HCT116 (cell line): ENCODE results near the gene RAET1G. TPM values are rescaled to one million over a fixed set of nuclear protein-coding genes. Genes with fewer than 3 reads are reported as not detected.
"Not testable (repeated sequence)": the region's sequence is repeated elsewhere in the genome, so short reads cannot be mapped to it uniquely, and the experiment has no call there.

ENCODE experiments used
- ATAC-seq: fragments of 200-7000 bp; cut with Tn5 transposase; 2 replicates; pipeline ENCODE4 v1.9.1; 2020; ENCODE audit warnings: mild to moderate bottlenecking, moderate library complexity
- BruUV-seq: library from RNA; stranded (reverse); fragments of 400-500 nt; replicated peaks from 2 replicates; lab custom pipeline; 2021; lab: Mats Ljungman, UMichigan
- CTCF ChIA-PET: fragments of 300-600 bp; sonication (Branson Sonifier 250); formaldehyde crosslinking; loops from one replicate; lab custom pipeline; 2021; ENCODE audit warnings: antibody characterized with exemption; lab: Charles Lee
- POLR2A ChIA-PET: fragments of 300-600, 350-600 bp; sonication (Branson Sonifier 250); formaldehyde crosslinking; loops from one replicate; lab custom pipeline; 2021; ENCODE audit warnings: antibody characterized with exemption; lab: Charles Lee
- RAD21 ChIA-PET, 2 experiments: fragments of 300-600 bp; sonication (Branson Sonifier 250); formaldehyde crosslinking; loops; one replicate each; lab custom pipeline; 2023; ENCODE audit warnings: low total read pairs in 2 of 2; ENCODE audit not compliant: uncharacterized antibody in 2 of 2, unreplicated experiment in 2 of 2, low non-redundant PET in 1 of 2; lab: Charles Lee
- DNase-seq: peaks from one replicate; pipeline ENCODE4 v3.0.0-alpha.2; 2010; ENCODE audit warnings: low read depth, low spot score
- H2AFZ ChIP-seq: fragments of 200-600 bp; shearing (Covaris generic), sonication (generic); 2 replicates; pipeline ENCODE4 v1.6.1; 2017; ENCODE audit warnings: low read depth, mixed run types, mixed read lengths, antibody characterized with exemption, low read length; ENCODE audit not compliant: poor library complexity, severe bottlenecking
- H3K27ac ChIP-seq: 2 replicates; pipeline ENCODE4 v1.5.1; 2012; ENCODE audit warnings: low read depth, low read length
- H3K27me3 ChIP-seq: fragments of 200-600 bp; sonication (generic); 2 replicates; pipeline ENCODE4 v1.6.1; 2016; ENCODE audit warnings: mixed run types, low read length, mixed read lengths; ENCODE audit not compliant: insufficient read depth
- H3K36me3 ChIP-seq, 2 experiments: fragments of 200-500 bp in 1 of 2; fragments of 200-600 bp in 1 of 2; sonication (Bioruptor generic) in 1 of 2; sonication (generic) in 1 of 2; 2 replicates each; pipeline versions ENCODE4 v1.5.1 to v1.6.1; 2014 to 2016; ENCODE audit warnings: low read length in 2 of 2, inconsistent platforms in 1 of 2, mixed read lengths in 1 of 2, mixed run types in 1 of 2; ENCODE audit not compliant: insufficient read depth in 2 of 2, control insufficient read depth in 1 of 2
- H3K4me1 ChIP-seq, 2 experiments: fragments of 200-600 bp in 1 of 2; sonication (generic) in 1 of 2; 2 replicates each; pipeline versions ENCODE4 v1.5.1 to v1.6.1; 2012 to 2017; ENCODE audit warnings: low read length in 2 of 2, inconsistent platforms in 1 of 2, mild to moderate bottlenecking in 1 of 2, mixed read lengths in 1 of 2, mixed run types in 1 of 2, moderate library complexity in 1 of 2; ENCODE audit not compliant: insufficient read depth in 2 of 2, control insufficient read depth in 1 of 2
- H3K4me2 ChIP-seq: fragments of 200-600 bp; sonication (generic); 2 replicates; pipeline ENCODE4 v1.6.1; 2017; ENCODE audit warnings: mixed run types, low read length, mixed read lengths
- H3K4me3 ChIP-seq, 2 experiments: fragments of 200-600 bp in 1 of 2; sonication (generic) in 1 of 2; replicated peaks in 1 of 2; 2 replicates each; pipeline ENCODE4 v1.5.1; 2011 to 2016; ENCODE audit warnings: low read length in 2 of 2, control low read depth in 1 of 2, low read depth in 1 of 2, mild to moderate bottlenecking in 1 of 2, mixed read lengths in 1 of 2, mixed run types in 1 of 2
- H3K79me2 ChIP-seq: fragments of 200-600 bp; sonication (generic); 2 replicates; pipeline ENCODE4 v1.6.1; 2017; ENCODE audit warnings: mild to moderate bottlenecking, mixed run types, low read length, moderate library complexity, mixed read lengths; ENCODE audit not compliant: insufficient read depth
- H3K9ac ChIP-seq: fragments of 200-600 bp; sonication (generic); 2 replicates; pipeline ENCODE4 v1.6.1; 2016; ENCODE audit warnings: low read length, mixed read lengths
- H3K9me2 ChIP-seq: fragments of 200-600 bp; sonication (generic), shearing (Covaris generic); 2 replicates; pipeline ENCODE4 v1.6.1; 2017; ENCODE audit warnings: mixed run types, mild to moderate bottlenecking, moderate library complexity; ENCODE audit not compliant: insufficient read depth
- H3K9me3 ChIP-seq, 2 experiments: fragments of 200-500 bp in 1 of 2; fragments of 200-600 bp in 1 of 2; sonication (Bioruptor generic) in 1 of 2; sonication (generic) in 1 of 2; 2 replicates each; pipeline ENCODE4 v1.6.1; 2014 to 2017; ENCODE audit warnings: low read length in 2 of 2, mixed read lengths in 2 of 2, inconsistent platforms in 1 of 2, low read depth in 1 of 2, mild to moderate bottlenecking in 1 of 2, mixed run types in 1 of 2, moderate library complexity in 1 of 2; ENCODE audit not compliant: control insufficient read depth in 1 of 2, insufficient read depth in 1 of 2
- H4K20me1 ChIP-seq: fragments of 200-600 bp; sonication (generic), shearing (Covaris generic); 2 replicates; pipeline ENCODE4 v1.6.1; 2017; ENCODE audit warnings: mixed run types, mild to moderate bottlenecking, moderate library complexity; ENCODE audit not compliant: insufficient read depth
- CBX3 ChIP-seq: IDR thresholded peaks from 2 replicates; pipeline ENCODE4 v1.6.1; 2012; ENCODE audit warnings: low read depth
- SP1 ChIP-seq: IDR thresholded peaks from 2 replicates; pipeline ENCODE4 v1.6.1; 2012; ENCODE audit warnings: low read depth
- YY1 ChIP-seq: IDR thresholded peaks from 2 replicates; pipeline ENCODE4 v1.6.1; 2011; ENCODE audit warnings: low read length, low read depth, moderate library complexity, mild to moderate bottlenecking; ENCODE audit not compliant: insufficient replicate concordance; ENCODE audit errors: extremely low read depth
- ZFX ChIP-seq: fragments of 450-650 bp; IDR thresholded peaks from 2 replicates; pipeline ENCODE4 v1.6.1; 2017
- ZNF274 ChIP-seq: fragments of 200-500 bp; sonication (Bioruptor generic); IDR thresholded peaks from 2 replicates; pipeline ENCODE4 v1.6.1; 2014; ENCODE audit warnings: mild to moderate bottlenecking, low read depth, low read length, inconsistent platforms
- intact Hi-C: fragments of 100-400 bp; cut with micrococcal nuclease; formaldehyde crosslinking; loops from 2 replicates; pipeline ENCODE4 v1.10.0; 2022
- total RNA-seq: library from RNA; stranded (reverse); gene quantifications from one replicate; pipeline ENCODE4 v1.2.1, GENCODE V29; 2021; ENCODE audit not compliant: unreplicated experiment

The RAET1G gene
- total RNA-seq, 1 experiment from 2014 or later = 0.37 TPM

DNA sequence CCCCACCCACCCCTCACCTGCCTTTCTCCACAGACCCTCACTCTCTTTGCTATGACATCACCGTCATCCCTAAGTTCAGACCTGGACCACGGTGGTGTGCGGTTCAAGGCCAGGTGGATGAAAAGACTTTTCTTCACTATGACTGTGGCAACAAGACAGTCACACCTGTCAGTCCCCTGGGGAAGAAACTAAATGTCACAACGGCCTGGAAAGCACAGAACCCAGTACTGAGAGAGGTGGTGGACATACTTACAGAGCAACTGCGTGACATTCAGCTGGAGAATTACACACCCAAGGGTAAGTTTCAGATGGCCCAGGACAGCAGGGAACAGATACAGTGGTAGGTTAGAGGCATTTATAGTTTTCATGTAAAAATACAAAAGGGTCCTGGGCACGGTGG, 22.4 kb upstream of the RAET1G start:
- CTCF ChIA-PET, H2AFZ ChIP-seq, H3K36me3 ChIP-seq, H3K9me2 ChIP-seq, H3K4me3 ChIP-seq, H3K27me3 ChIP-seq, POLR2A ChIA-PET, RAD21 ChIA-PET, ATAC-seq, intact Hi-C loops, BruUV-seq, H3K4me2 ChIP-seq, H3K79me2 ChIP-seq, H3K9me3 ChIP-seq, DNase-seq, H4K20me1 ChIP-seq, H3K4me1 ChIP-seq, H3K9ac ChIP-seq, H3K27ac ChIP-seq: not testable (repeated sequence)

DNA sequence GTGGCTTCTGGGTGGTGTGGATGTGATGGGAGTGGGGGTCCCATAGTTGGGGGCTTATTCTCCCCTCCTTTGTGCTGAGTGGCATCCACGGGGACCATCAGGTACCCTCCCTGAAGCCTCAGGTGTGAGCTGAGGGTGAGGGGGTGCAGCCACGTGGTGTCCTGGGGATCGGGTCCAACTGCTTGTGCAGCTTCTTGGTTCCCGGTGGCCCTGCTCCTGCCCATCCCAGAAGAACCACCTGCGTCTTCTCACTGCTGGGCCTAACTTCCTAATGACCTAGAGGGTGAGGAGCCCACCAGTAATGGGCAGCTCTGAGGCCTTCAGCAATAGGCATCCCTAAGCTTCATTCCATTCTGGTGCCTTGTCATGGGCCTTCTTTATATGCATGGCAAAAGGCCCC, 20.4 kb upstream of the RAET1G start:
- H4K20me1 ChIP-seq, intact Hi-C loops: not testable (repeated sequence)

GRCh38 chr6:149942461-149942829, 19.5 kb upstream of the RAET1G start:
- Histone ChIP-seq H3K36me3 (no peaks in the 10 kb centered on the region), H3K27me3 (no peaks in the 10 kb centered on the region), H2AFZ (no peak overlapping the region), H4K20me1 (no peaks in the 10 kb centered on the region), H3K79me2 (no peaks in the 10 kb centered on the region), H3K9me3 (no peaks in the 10 kb centered on the region), H3K9ac (peak overlapping the region; percentile 67)
- CTCF ChIA-PET = no interaction called here
- peak; percentile 40 for ATAC-seq
- TF ChIP-seq ZFX (no peak), CBX3 (no peak), SP1 (no peak), YY1 (no peak), ZNF274 (no peak)
- TF ChIP-seq, all 23 proteins: peak for 0
- POLR2A ChIA-PET = no interaction called here
- intact Hi-C loops = no loop called here
- no peak for DNase-seq
- no peak overlapping the region for H3K27ac ChIP-seq
- peaks cover 2 to 11% of the 10 kb centered on the region in 2 experiments; a peak in 2 of 4 replicates for H3K4me1 ChIP-seq
- BruUV-seq = no TSS peak
- peak overlapping the region; percentile 99 for H3K4me2 ChIP-seq
- H3K4me3 ChIP-seq = peak overlapping the region; percentile 75 to 94
- no peaks in the 10 kb centered on the region for H3K9me2 ChIP-seq
- RAD21 ChIA-PET = no interaction called here

More for the DNA sequence above, 20.4 kb upstream of the RAET1G start:
- H3K79me2 ChIP-seq, H3K27ac ChIP-seq, H3K9ac ChIP-seq, H3K27me3 ChIP-seq, H3K4me3 ChIP-seq, H3K9me2 ChIP-seq, H2AFZ ChIP-seq, ATAC-seq, H3K4me2 ChIP-seq, BruUV-seq, H3K36me3 ChIP-seq, H3K4me1 ChIP-seq, POLR2A ChIA-PET, H3K9me3 ChIP-seq, DNase-seq, RAD21 ChIA-PET, CTCF ChIA-PET: not testable (repeated sequence)
